COLO668 (cell line): Measurements from ENCODE around the gene ATR.

Source experiments
- DNase-seq: peaks from one replicate; lab custom pipeline; 2025; ENCODE audit not compliant: unreplicated experiment; lab: John Stamatoyannopoulos, UW

ATR gene

DNA sequence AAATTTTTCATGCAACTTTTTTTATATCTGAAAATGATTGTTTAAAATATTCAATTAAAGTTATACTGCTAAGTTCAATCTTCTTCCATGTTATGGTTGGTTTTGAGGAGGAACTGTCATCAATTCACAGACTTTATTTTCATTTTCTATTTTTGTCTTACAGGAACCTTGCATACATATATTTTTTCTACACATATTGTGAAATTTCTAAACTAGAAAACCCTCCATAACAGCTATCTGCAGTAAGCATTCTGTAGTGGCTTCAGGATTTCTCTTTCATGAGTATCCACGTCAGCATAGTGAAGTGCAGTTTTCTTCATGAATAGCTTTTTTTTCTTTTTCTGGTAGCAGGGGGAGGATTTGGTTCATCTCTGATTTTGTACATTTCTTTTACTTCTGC lies 48.2 kb downstream of the ATR start:
- DNase-seq, result no peak

DNA sequence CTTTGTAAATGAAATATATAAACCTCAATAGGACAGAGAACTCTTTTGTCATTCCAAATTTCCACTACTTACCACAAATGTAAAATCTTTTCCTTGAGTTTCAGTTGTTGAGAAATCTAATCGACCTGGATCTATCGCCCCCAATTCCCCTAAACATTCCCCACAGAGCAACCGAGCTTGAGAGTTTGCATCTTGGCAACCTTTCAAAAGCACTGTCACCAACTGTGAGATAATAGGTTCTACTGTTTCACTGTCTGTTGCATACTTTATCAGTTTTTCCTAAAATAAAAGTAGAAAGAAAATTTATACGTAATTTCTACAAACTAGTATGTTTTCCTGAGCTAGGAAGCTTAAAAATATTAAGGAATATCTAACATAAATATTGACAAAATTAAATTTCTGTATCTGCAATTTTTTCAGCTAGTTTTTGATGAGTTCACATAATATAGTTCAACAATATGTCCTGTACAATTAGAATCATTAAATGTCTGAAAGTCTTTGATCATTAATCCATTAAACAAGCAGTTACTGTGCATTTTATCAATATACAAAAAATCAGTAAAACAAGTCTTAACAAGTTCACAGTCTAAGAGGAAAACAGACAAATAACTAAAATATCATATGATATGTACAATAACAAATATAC lies 54.5 kb downstream of the ATR start:
- no peak for DNase-seq

DNA sequence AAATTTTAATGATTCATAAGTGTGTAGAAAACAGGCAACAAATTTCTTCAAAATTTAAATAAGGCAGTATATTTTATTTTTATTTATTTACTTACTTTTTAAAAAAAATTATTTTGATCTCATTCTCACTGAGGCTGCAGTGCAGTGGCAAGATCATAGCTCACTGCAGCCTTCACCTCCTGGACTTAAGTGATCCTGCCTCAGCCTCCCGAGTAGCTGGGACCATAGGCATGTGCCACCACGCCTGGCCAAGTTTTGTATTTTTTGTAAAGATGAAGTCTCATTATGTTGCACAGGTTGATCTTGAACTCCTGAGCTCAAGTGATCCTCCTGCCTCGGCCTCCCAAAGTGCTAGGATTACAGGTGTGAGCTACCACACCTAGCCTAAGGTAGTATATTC lies 69.5 kb downstream of the ATR start:
- DNase-seq, result no peak

DNA sequence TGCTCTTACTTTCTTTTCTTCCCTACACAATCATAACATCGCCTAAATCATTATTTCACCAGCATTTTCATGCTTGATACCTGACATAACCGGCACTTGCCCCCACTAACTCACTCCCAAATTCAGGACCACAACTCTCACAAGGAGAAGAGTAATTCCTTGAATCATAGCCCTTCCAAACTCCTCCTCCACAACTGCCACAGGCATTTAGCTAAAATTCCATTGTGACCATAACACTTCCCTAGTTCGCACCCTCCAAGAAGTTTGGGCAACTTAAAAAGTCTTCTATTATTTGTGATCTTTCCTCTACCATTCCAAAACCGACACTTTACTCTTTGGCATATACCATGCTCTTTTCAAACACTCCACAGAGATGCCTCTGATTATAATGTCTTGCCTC lies 71.3 kb downstream of the ATR start:
- no peak for DNase-seq

DNA sequence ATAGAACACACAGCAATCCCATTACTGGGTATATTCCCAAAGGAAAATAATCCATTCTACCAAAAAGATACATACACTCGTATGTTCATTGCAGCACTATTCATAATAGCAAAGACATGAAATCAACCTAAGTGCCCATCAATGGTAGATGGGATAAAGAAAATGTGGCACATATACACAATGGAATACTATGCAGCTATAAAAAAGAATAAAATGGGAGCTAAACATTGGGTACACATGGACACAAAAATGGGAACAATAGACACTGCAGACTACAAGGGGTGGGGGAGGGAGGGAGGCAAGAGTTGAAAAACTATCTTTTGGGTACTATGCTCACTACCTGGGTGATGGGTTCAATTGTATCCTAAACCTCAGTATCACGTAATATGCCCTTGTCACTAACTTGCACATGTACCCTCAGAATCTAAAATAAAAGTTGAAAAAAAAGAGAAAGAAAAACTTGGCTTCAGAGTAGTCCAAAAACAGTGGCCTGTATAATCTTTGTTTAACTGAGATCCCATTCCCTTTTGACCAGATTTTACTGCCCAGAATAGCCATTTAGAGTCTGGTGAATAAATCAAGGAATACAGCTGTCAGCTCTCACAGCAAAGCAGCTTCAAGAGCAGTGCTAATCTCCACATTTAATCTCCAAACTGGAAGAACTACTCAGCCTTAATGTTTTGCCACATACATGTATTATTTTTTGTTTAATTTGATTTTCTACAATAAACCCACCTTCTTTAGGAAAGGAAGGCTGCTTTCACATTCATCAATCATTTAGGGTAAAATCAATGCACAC lies 76.1 kb downstream of the ATR start:
- no peak for DNase-seq

DNA sequence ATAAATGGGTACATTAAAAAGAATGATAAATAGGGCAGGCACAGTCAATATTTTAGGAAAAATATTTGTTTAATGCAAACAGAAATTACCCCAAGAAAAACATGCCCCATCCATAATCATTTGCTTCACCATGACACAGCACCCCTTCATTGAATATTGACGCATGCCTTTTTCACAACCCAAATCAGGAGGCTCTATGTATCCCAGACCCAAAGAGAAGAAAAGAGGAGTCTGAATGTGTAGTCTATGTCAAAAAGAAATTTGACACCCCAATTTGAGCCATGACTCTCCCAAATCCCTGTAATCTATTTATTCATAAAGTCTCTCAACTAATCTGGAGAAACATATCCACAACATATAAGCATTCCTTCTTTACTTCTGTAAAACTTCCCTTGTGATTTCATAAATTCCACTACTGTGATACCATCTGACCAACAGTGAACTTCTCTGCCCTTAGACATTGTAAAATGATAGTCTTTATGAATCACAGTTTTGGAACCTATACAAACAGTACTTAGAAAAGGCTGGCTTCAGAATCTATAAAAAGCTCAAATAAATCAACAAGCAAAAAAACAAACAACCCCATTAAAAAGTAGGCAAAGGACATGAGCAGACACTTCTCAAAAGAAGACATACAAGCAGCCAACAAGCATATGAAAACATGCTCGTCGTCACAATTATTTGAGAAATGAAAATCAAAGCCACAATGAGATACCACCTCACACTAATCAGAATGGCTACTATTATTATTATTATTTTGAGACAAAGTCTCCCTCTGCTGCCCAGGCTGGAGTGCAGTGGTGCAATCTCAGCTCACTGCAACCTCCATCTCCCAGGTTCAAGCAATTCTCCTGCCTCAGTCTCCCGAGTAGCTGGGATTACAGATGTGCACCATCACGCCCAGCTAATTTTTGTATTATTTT lies 77.3 kb downstream of the ATR start:
- no peak for DNase-seq

DNA sequence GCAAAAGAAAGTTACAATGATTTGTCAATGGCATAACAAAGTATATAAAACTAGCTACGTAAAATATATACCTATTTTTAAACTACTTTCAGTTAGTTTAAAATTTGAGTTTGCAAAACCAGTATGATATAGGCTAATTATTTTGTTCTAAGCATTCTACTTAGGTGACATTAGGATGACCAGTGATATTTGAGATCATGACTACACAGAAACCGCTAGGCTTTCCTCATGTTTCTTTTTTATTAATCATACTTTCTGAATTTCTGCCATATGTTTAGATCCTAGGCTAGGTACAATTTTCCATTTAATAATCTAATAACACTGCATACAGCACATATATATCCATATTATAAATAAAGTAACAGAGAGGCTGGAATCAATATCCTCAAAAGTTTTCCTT lies 78.3 kb downstream of the ATR start:
- no peak for DNase-seq

DNA sequence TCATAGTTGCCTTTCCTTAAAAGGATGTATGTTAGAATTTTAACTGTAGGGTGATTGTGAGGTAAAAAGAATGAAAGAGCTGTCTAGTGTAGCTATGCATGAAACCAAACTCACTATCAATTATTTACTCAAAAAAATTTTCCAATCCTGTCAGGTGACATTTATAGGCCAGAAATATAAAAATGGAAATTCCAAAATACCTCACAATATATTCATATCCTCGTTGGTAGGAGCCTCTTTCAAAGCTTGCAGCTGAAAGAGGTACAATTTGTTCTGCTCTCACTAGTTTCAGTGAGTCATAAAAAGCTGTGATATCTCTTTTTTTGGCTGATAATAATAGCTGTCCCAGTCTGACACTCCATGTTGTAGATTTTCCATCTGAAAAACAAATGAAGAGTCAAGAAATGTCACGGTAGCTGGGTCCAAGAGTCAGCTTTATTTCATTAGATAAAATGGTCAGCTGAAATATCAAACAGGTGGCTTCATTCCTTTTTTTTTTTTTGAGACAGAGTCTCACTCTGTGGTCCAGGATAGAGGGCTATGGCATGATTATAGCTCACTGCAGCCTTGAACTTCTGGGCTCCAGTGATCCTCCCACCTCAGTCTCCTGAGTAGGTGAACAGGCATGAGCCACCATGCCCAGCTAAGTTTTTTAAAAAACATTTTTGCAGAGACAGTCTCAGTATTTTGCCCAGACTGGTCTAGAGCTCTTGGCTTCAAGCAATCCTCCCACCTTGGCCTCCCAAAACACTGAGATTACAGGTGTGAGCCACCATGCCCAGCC lies 79.9 kb downstream of the ATR start:
- no peak for DNase-seq

DNA sequence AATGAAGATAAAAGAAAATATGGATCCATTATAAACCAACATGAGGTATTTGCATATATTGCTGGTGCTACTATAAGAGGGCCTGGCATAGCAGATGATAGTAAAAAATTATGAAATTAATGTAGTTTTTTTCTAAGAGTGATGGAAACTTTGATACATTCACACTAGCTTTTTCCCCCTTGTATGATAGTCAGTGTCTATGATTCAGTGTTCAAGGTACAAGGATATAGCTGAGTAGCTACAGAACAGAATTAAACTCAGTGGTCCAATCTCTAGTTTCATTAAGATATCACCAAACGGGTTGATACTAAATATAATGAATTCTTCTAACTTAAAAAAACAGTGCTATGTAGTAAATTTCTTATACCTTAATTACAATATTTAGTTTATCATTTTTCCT lies 80.8 kb downstream of the ATR start:
- no peak for DNase-seq

DNA sequence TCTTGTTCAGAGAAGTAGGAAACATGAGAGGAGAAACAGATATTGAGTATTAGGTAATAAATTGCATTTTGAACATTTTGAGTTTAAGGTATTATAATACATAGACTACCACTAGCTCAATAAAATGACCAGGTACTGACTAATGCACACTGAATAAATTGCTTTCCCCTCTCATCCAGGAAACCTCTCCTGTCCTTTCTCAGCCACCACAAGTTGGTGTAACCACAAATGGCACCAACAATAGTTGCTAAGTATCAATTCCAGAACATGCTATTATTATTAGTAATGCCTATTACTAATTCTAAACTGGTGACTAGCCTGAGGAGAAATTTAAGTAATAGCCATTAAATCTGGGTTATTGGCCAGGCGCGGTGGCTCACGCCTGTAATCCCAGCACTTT lies 83.4 kb downstream of the ATR start:
- DNase-seq, result no peak

DNA sequence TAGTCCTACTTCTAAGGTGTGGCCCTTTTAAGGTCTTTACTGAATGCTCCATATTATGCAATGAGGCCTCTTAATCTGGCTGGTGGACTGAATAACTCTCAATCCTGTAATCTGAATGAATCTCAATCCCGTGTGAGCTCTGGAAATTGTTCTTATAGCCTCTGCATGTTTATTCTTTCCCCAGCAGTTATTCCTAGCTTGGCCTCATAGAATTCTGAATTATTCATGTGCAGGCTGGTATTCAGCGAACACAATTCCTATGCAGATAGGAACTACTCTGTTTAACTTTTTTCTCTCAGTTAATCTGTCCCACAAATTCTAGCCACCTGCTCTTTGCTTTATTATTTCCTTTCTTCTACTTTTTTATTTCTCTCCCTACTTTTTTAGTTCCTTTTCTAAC lies 86.3 kb downstream of the ATR start:
- no peak for DNase-seq

DNA sequence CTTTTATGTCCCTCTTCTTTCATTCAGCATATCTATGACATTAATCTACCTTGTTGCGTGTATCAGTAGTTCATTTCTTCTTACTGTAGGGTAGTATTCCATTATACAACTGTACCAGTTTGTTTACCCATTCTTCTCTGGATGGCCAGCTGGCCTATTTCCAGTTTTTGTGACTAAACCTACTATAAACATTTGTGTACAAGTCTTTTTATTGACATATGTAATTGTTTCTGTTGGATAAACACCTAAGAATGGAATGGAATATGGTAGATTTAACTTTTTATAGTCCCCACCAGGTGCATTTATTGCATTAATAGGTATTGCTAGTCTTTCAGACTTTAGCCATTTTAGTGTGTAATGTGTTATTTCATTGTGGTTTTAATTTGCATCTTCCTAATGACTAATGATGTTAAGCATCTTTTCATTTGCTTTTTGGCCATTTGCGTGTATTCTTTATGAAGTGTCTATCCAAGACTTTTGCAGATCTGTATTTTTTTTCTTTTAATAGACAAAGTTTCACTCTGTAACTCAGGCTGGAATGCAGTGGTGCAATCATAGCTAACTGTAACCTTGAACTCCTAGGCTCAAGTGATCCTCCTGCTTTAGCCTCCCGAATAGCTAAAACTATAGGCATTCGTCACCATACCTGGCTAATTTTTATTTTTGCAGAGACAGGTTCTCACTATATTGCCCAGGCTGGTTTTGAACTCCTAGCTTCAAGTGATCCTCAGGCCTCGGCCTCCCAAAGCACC lies 88.8 kb downstream of the ATR start:
- DNase-seq, result no peak

DNA sequence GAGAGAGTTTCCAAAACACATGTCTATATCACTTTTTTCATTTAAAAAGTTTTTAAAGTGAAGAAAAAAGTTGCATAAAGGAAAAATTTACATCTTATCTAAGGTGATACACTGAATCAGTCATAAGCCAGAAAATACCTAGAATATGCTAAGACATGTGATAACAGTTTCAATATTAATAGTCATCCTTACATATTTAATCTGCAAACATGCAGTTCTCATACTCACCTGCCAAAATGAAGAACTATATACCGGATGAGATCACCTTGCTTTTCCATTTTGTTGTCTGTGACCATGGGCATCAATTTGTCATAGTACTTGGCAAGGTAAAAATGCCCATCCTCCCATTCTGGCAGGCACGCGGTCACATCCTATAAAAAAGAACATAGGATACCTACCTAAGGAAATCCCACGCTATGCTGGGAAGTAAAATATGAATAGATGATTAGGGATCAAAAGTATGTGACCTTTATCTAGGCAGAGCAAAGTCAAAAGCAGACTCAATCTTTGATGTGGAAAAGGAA lies 93.6 kb downstream of the ATR start:
- DNase-seq, result no peak

DNA sequence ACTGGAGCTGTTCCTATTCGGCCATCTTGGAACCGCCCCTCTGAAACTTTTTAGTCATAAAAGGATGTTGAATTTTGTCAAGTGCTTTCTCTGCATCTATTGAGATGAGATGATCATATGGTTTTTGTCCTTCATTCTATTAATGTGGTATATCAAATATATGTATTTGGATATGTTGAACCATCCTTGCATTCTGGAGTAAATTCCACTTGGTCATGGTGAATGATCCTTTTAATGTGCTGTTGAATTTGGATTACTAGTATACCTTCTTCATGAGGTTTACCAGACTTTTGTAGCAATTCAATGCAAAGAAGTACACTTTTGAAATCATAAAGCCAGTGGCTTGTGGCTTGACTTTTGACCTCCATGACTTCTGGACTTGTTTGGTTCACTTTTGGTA lies 97.3 kb downstream of the ATR start:
- DNase-seq, result no peak

DNA sequence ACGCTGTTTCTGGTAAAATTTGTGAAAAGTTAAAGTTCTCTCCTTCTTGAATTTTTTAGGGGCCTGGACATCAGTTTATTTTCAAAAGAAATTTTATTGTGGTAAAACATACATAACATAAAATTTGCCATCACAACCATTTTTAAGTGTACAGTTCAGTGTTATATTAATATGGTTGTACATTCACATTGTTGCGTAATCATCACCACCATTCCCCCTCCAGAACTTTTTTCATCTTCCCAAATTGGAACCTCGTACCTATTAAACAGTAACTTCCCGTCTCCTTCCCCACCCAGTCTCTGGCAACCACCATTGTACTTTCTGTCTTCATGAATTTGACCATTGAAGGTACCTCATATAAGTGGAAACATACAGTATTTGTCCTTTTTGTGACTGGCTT lies 107.7 kb downstream of the ATR start:
- no peak for DNase-seq

DNA sequence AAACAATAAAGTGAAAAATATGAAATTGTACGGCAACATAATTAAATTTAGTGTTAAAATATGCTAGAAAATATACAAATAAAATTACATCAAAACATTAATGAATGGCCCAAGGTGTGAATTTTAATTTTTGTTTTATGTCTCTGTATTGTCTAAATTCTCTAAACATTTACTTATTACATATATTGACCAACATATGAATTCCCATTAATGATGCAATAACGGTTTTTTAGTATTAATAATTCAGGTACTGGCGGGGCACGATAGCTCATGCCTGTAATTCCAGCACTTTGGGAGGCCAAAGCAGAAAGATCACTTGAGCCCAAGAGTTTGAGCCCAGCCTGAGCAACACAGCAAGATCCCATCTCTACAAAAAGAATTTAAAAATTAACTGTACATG lies 110.1 kb downstream of the ATR start:
- DNase-seq, result no peak

DNA sequence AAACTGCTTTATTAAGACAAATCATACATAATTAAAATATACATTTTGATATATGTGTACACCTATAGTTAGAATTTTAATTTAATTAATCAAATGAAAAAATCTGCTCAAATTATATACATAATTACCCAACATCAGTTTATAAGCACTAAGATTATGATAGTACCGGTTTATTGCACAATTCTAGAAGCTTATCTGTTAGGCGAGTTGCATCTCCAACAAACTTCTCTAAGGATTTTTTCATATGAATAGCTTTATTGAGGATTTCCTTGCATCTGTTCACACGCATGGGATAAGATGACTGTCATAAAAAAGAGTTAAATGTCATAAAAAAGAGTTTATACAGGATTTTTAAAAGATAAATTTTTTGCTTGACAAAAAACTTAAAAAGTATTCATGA lies 110.8 kb downstream of the ATR start:
- DNase-seq, result no peak

DNA sequence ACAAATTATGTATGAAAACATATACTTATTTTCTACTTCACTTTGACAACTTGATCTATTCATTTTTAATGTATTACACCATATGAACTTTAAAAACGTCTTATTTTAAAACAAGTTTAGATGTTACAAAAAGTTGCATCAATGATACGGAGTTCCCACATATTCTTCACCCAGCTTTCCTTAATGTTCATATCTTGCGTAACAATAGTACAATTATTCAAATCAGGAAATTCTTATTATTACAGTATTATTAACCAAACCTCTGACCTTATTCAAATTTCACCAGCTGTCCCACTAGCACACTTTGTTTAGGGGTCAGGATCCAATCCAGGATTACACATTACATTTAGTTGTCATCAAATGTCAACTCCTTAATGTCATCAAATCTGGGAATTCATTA lies 117.8 kb downstream of the ATR start:
- DNase-seq, result no peak

DNA sequence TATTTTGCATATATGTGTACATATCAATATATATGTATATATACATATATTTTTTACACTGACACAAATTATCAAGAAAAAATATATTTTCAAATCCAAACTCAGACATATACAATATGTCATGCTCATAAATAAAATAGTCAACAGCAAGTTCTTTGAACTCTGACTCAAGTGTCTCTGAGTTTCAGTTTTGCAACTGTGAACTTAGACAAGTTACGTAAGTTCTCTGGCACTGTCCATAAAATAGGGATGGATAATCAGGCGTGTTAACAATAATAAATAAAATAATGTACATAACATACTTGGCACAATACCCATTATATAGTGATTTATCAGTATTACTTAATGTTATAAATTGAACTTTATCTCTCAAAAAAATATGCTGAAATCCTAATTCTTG lies 118.6 kb downstream of the ATR start:
- DNase-seq, result no peak

DNA sequence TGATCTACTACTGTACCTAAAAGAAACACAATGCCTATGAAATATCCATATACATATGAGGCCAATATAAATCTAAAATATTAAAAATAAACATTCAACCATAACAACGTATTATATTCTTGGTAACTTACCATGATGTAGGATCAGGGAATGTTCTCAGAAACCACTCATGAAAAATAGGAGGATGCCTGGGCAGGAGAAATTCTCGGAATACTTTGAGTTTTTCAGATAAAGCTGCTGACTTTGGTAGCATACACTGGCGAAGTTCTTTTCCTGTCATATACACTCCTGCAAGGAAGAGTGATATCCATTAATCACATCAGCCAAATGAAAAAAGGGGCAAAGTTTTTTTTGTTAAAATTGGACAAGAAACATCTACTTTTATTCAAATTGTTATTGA lies 119.4 kb downstream of the ATR start:
- no peak for DNase-seq
